Cerebellar nuclear complex (tissue), 1 donor: Measurements from ENCODE around the gene PRKAR1B.
"Not testable (repeated sequence)": the region's sequence is repeated elsewhere in the genome, so short reads cannot be mapped to it uniquely, and the experiment has no call there.

ENCODE experiments used
- DNase-seq, 2 experiments: peaks; one replicate each; lab custom pipeline; 2025; lab: John Stamatoyannopoulos, UW

The PRKAR1B gene

GRCh38 chr7:556837-557557, 170.1 kb downstream of the PRKAR1B start:
- no peak for DNase-seq

GRCh38 chr7:556291-556826, 170.7 kb downstream of the PRKAR1B start:
- DNase-seq, result no peak

GRCh38 chr7:555551-556160, 171.4 kb downstream of the PRKAR1B start:
- no peak for DNase-seq

- DNase-seq, result no peak
Measured at GRCh38 chr7:553636-554111, 173.4 kb downstream of the PRKAR1B start.

- no peak for DNase-seq
Measured at GRCh38 chr7:552868-553635, 174.0 kb downstream of the PRKAR1B start.

- DNase-seq, result not testable (repeated sequence)
Measured at GRCh38 chr7:552151-552867, 174.8 kb downstream of the PRKAR1B start.

- not testable (repeated sequence) for DNase-seq
Measured at GRCh38 chr7:551615-551970, 175.5 kb downstream of the PRKAR1B start.

- no peak for DNase-seq
Measured at GRCh38 chr7:550881-551614, 176.0 kb downstream of the PRKAR1B start.

GRCh38 chr7:549891-550625, 177.0 kb downstream of the PRKAR1B start:
- no peak for DNase-seq

- no peak for DNase-seq
Measured at GRCh38 chr7:549066-549890, 177.8 kb downstream of the PRKAR1B start.

- no peak for DNase-seq
Measured at GRCh38 chr7:548401-548800, 178.7 kb downstream of the PRKAR1B start.

- no peak for DNase-seq
Measured at GRCh38 chr7:545470-545869, 181.6 kb downstream of the PRKAR1B start.

GRCh38 chr7:544338-545221, 182.5 kb downstream of the PRKAR1B start:
- DNase-seq, result no peak

- DNase-seq, result no peak
Measured at GRCh38 chr7:543501-544337, 183.4 kb downstream of the PRKAR1B start.

- DNase-seq, result no peak
Measured at GRCh38 chr7:542713-543500, 184.2 kb downstream of the PRKAR1B start.

- no peak for DNase-seq
Measured at GRCh38 chr7:542131-542712, 184.9 kb downstream of the PRKAR1B start.

- no peak for DNase-seq
Measured at GRCh38 chr7:541661-542060, 185.4 kb downstream of the PRKAR1B start.
